GM10248 (cell line): Measurements from ENCODE around the gene ZFYVE9.
"Not testable (repeated sequence)": the region's sequence is repeated elsewhere in the genome, so short reads cannot be mapped to it uniquely, and the experiment has no call there.

Source experiments
- CTCF ChIA-PET: fragments of 300-600 bp; sonication (Branson Sonifier 250); formaldehyde crosslinking; extraction: SDS; loops from one replicate; lab custom pipeline; 2021; ENCODE audit warnings: antibody characterized with exemption; lab: Yijun Ruan, JAX
- POLR2A ChIA-PET: fragments of 350-650 bp; sonication (Branson Sonifier 250); formaldehyde crosslinking; extraction: SDS; loops from one replicate; lab custom pipeline; 2020; ENCODE audit warnings: antibody characterized with exemption; lab: Yijun Ruan, JAX
- DNase-seq: peaks from one replicate; pipeline ENCODE4 v3.0.0; 2012; ENCODE audit errors: extremely low spot score
- TF ChIP-seq, protein P1 (sequence below): IDR thresholded peaks from 2 replicates; pipeline ENCODE4 v1.5.1; 2012; ENCODE audit warnings: mild to moderate bottlenecking, low read depth; ENCODE audit errors: extremely low read depth, missing control alignments, control extremely low read depth

Gene ZFYVE9, protein sequence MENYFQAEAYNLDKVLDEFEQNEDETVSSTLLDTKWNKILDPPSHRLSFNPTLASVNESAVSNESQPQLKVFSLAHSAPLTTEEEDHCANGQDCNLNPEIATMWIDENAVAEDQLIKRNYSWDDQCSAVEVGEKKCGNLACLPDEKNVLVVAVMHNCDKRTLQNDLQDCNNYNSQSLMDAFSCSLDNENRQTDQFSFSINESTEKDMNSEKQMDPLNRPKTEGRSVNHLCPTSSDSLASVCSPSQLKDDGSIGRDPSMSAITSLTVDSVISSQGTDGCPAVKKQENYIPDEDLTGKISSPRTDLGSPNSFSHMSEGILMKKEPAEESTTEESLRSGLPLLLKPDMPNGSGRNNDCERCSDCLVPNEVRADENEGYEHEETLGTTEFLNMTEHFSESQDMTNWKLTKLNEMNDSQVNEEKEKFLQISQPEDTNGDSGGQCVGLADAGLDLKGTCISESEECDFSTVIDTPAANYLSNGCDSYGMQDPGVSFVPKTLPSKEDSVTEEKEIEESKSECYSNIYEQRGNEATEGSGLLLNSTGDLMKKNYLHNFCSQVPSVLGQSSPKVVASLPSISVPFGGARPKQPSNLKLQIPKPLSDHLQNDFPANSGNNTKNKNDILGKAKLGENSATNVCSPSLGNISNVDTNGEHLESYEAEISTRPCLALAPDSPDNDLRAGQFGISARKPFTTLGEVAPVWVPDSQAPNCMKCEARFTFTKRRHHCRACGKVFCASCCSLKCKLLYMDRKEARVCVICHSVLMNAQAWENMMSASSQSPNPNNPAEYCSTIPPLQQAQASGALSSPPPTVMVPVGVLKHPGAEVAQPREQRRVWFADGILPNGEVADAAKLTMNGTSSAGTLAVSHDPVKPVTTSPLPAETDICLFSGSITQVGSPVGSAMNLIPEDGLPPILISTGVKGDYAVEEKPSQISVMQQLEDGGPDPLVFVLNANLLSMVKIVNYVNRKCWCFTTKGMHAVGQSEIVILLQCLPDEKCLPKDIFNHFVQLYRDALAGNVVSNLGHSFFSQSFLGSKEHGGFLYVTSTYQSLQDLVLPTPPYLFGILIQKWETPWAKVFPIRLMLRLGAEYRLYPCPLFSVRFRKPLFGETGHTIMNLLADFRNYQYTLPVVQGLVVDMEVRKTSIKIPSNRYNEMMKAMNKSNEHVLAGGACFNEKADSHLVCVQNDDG (N-terminal part only)

DNA sequence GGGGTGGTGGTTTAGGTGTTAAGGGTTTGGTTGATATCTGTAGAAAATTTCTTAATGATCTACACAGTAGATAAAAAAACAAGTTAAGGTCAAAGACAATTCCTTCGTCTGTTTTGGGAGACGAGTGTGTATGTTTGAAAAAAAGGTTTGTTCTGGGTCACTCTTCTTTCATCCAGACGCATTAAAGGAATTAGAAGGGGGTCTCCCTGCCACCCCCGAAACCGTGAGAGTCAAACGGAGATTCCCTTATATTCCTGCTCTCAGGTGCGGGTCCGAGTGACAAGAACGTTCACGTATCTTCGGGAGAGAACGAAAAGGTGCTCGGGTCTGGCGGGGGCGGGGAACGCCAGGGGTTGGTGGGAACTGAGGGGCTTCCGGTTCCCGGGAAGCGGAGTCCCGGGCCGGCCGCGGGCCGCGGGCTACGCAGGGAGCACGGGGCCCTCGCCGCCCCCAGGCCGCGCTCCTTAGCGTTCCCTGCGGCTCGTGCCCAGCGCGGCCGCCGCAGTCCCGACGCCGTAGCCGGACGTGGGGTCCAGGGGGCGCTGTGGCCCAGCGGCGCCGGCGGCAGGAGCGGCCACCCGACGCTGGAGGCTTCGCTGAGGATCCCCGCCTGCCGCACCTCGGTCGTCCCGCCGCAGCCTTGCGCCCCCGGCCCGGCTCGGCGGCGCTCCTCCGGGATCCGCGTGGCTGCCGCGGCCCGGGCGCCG is at the start of gene ZFYVE9:
ZFYVE9 (plus strand) TSS at position 577 of the 707 bp plus-strand sequence. CDS start 91,118 bp downstream, outside the sequence.
- CTCF ChIA-PET = interaction anchor here (1.0 to 1.9 kb wide), 7 partner anchors 10 to 155 kb away, joined by 4 to 10 read pairs (median 5); no protein-coding TSS in a partner anchor
- DNase-seq = peak; percentile 85
- POLR2A ChIA-PET = interaction anchor here (1.0 kb wide), 1 partner anchor 207 kb away, joined by 3 read pairs; no protein-coding TSS in a partner anchor
- TF ChIP-seq, protein P1, sequence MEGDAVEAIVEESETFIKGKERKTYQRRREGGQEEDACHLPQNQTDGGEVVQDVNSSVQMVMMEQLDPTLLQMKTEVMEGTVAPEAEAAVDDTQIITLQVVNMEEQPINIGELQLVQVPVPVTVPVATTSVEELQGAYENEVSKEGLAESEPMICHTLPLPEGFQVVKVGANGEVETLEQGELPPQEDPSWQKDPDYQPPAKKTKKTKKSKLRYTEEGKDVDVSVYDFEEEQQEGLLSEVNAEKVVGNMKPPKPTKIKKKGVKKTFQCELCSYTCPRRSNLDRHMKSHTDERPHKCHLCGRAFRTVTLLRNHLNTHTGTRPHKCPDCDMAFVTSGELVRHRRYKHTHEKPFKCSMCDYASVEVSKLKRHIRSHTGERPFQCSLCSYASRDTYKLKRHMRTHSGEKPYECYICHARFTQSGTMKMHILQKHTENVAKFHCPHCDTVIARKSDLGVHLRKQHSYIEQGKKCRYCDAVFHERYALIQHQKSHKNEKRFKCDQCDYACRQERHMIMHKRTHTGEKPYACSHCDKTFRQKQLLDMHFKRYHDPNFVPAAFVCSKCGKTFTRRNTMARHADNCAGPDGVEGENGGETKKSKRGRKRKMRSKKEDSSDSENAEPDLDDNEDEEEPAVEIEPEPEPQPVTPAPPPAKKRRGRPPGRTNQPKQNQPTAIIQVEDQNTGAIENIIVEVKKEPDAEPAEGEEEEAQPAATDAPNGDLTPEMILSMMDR = peak; percentile 93

DNA sequence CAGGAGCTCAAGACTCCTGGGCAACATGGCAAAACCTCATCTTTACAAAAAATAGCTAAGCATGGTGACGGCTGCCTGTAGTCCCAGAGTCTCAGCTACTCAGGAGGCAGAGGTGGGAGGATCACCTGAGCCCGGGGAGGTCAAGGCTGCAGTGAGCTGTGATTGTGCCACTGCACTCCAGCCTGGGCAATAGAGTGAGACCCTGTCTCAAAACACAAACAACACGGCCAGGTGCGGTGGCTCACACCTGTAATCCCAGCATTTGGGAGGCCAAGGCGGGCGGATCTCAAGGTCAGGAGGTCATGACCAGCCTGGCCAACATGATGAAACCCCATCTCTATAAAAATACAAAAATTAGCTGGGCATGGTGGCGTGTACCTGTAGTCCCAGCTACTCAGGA is 47.6 kb upstream of the ZFYVE9 start:
- CTCF ChIA-PET = interaction anchor here (1.0 to 1.2 kb wide), 2 partner anchors 8 to 10 kb away, joined by 3 read pairs; no protein-coding TSS in a partner anchor
- POLR2A ChIA-PET, DNase-seq: not testable (repeated sequence)

DNA sequence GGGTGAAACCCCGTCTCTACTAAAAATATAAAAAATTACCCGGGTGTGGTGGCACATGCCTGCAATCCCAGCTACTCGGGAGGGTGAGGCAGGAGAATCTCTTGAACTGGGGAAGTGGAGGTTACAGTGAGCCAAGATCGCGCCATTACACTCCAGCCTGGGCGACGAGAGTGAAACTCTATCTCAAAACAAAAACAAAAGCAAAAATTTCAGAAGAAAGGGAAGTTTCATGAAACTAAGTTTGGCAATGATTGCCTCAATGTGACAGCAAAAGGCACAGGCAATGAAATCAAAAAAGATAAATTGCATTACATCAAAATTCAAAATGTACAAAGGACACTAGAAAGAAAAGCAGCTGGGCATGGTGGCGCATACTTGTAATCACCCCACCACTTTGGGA is 45.7 kb upstream of the ZFYVE9 start:
- POLR2A ChIA-PET = no interaction called here
- CTCF ChIA-PET = interaction anchor here (1.3 kb wide), 1 partner anchor 31 kb away, joined by 3 read pairs; no protein-coding TSS in a partner anchor
- DNase-seq = no peak
- TF ChIP-seq, protein P1 = no peak

DNA sequence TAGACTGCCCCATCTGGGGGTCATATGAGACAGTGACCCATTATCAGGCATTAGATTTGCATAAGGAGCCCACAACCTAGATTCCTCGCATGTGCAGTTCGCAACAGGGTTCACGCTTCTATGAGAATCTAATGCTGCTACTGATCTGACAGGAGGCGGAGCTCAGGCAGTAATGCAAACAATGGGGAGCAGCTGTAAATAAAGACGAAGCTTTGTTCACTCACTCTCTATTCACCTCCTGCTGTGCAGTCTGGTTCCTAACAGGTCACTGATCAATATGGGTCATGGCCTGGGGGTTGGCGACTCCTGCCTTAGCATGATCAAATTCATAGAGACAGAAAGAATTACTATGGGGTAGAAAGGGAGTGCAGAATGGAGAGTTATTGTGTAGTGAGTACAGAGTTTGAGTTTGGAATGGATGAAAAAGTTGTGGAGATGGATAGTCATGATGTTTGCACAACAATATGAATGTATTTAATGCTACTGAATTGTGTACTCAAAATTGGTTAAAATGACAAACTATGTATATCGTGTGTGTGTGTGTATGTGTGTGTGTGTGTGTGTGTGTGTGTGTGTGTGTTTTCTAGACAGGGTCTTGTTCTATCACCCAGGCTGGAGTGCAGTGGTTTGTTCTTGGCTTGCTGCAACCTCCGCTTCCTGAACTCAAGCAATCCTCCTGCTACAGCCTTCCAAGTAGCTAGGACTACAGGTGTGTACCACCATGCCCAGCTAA is 43.6 kb upstream of the ZFYVE9 start:
- TF ChIP-seq, protein P1 = no peak
- ChIA-PET POLR2A (interaction anchor here (0.7 kb wide), 1 partner anchor 22 kb away, joined by 3 read pairs; no protein-coding TSS in a partner anchor), CTCF (interaction anchor here (0.9 kb wide), 1 partner anchor 198 kb away, joined by 3 read pairs; no protein-coding TSS in a partner anchor)
- no peak for DNase-seq

DNA sequence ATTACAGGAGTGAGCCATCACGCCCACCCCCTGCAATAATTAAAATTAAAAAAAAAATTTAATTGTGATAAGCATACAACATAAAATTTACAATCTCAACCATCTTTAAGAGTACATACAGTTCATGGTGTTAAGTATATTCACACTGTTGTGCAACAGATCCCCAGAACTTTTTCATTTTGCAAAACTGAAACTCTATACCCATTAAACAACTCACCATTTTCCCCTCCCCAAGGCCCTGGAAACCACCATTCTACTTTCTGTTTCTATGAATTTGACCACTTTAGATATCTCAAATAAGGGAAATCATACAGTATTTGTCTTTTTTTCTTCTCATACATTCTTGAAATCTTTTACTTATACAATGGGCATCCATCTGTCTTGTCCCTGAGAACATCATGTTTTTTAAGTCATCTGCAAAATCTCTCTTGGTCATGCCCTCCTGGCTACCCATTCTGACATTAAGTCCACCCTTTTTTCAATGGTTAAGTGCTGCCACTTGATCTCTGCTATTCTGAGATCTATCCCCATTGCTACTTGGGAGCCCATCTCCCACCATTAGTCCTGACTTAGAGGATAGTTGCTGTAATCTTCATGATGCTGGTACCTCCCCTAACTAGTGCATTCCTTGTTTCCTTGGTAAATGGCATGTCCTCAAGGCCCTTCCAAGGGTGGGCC is 39.4 kb upstream of the ZFYVE9 start:
- TF ChIP-seq, protein P1 = no peak
- DNase-seq = no peak
- POLR2A ChIA-PET = no interaction called here
- CTCF ChIA-PET = no interaction called here
